ENCODE results near the gene ZSCAN2. TPM values are rescaled to one million over a fixed set of nuclear protein-coding genes. Genes with fewer than 3 reads are reported as not detected.

Gene ZSCAN2
- total RNA-seq, 1 donor from 2014 or later: 16.2 TPM

DNA sequence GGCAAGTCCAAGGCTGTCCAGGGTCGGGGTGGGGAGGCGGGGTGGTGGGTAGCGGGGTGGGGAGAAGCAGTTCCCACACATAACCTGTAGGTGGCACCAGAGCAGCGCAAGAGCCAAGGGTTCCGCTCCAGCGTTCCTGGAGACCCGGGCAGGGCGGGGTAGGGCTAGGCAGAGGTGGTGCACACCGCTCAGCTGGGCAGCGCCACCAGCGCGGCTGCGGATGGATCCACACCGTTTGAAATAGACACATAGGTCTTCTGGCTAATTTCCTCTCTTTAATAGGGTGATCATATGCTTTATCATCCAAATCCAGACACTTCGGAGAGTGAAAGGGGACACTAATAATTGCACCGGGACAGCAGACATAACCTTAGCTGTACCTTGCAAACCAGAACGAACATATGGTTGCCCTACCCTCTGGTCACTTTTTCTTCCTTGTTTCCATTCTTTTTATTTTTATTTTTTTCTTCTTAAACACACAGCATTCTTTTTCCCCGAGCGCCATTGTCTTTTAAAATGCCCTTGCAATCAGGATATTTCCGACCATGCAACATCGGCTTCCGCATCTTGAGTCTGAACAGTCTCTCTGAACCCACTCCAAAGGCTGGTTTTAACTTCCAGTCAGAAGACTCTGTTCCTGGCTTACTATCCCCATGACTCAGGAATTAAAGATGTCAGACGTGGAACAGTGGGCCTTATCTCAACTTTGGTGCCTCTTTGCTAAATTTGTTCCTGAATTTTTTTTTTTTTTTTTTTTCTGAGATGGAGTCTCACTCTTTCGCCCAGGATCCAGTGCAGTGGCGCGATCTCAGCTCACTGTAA is 12.5 kb upstream of the ZSCAN2 start:
- Histone ChIP-seq H3K27ac (ENCODE audit: low read depth, low read length) (no peak overlapping the region), H3K27me3 (ENCODE audit: insufficient read depth, low read length) (peaks cover 9% of the 10 kb centered on the region), H3K9ac (ENCODE audit: low read length) (peak overlapping the region; percentile 59), H3K4me1 (ENCODE audit: insufficient read depth, low read length) (peaks cover 4% of the 10 kb centered on the region), H2AFZ (ENCODE audit: low read depth, low read length) (peak overlapping the region; percentile 75), H3K36me3 (ENCODE audit: insufficient read depth, low read length) (no peaks in the 10 kb centered on the region), H3K4me3 (ENCODE audit: insufficient read depth, low read depth, low read length) (peak overlapping the region; percentile 45), H3K4me2 (ENCODE audit: low read length) (peak overlapping the region; percentile 83), H3K79me2 (ENCODE audit: insufficient read depth, low read length) (no peaks in the 10 kb centered on the region), H3K9me3 (ENCODE audit: insufficient read depth, low read depth, low read length) (no peaks in the 10 kb centered on the region), H4K20me1 (ENCODE audit: insufficient read depth, low read length) (no peaks in the 10 kb centered on the region)
- Mint-ChIP-seq H3K27me3 (ENCODE audit: low read depth, unreplicated experiment) (peaks cover 8% of the 10 kb centered on the region), H3K9me3 (ENCODE audit: unreplicated experiment) (no peaks in the 10 kb centered on the region), H3K27ac (ENCODE audit: unreplicated experiment) (no peak overlapping the region), H3K36me3 (ENCODE audit: low read depth, unreplicated experiment) (no peaks in the 10 kb centered on the region), H3K4me1 (ENCODE audit: low read depth, unreplicated experiment) (peaks cover 4% of the 10 kb centered on the region), H3K4me3 (ENCODE audit: unreplicated experiment) (peak overlapping the region; percentile 43)
- peak; percentile 53 for DNase-seq (ENCODE audit: low read depth)
- TF ChIP-seq CTCF (IDR thresholded peaks at IDR 0.05; ENCODE audit: insufficient read depth, low read depth, low read length) (peak; percentile 17), EZH2 (IDR thresholded peaks at IDR 0.05; ENCODE audit: insufficient read depth, low read length) (no peak)
- no peak for FAIRE-seq

GRCh38 chr15:84590406-84590805 is 10.4 kb upstream of the ZSCAN2 start:
- Mint-ChIP-seq H3K36me3 (ENCODE audit: low read depth, unreplicated experiment) (no peaks in the 10 kb centered on the region), H3K4me1 (ENCODE audit: low read depth, unreplicated experiment) (peaks cover 4% of the 10 kb centered on the region), H3K27ac (ENCODE audit: unreplicated experiment) (no peak overlapping the region), H3K27me3 (ENCODE audit: low read depth, unreplicated experiment) (peaks cover 8% of the 10 kb centered on the region), H3K4me3 (ENCODE audit: unreplicated experiment) (no peak overlapping the region), H3K9me3 (ENCODE audit: unreplicated experiment) (peaks cover 8% of the 10 kb centered on the region)
- no peaks in the 10 kb centered on the region for H4K20me1 ChIP-seq (ENCODE audit: insufficient read depth, low read length)
- H2AFZ ChIP-seq (ENCODE audit: low read depth, low read length): no peak overlapping the region
- FAIRE-seq: no peak
- H3K36me3 ChIP-seq (ENCODE audit: insufficient read depth, low read length): no peaks in the 10 kb centered on the region
- no peak overlapping the region for H3K4me2 ChIP-seq (ENCODE audit: low read length)
- peaks cover 4% of the 10 kb centered on the region for H3K4me1 ChIP-seq (ENCODE audit: insufficient read depth, low read length)
- H3K27ac ChIP-seq (ENCODE audit: low read depth, low read length): no peak overlapping the region
- peaks cover 15% of the 10 kb centered on the region for H3K27me3 ChIP-seq (ENCODE audit: insufficient read depth, low read length)
- no peaks in the 10 kb centered on the region for H3K79me2 ChIP-seq (ENCODE audit: insufficient read depth, low read length)
- no peaks in the 10 kb centered on the region for H3K9me3 ChIP-seq (ENCODE audit: insufficient read depth, low read depth, low read length)
- no peak overlapping the region for H3K9ac ChIP-seq (ENCODE audit: low read length)
- TF ChIP-seq CTCF (IDR thresholded peaks at IDR 0.05; ENCODE audit: insufficient read depth, low read depth, low read length) (no peak), EZH2 (IDR thresholded peaks at IDR 0.05; ENCODE audit: insufficient read depth, low read length) (no peak)
- H3K4me3 ChIP-seq (ENCODE audit: insufficient read depth, low read depth, low read length): no peak overlapping the region
- no peak for DNase-seq (ENCODE audit: low read depth)

- Histone ChIP-seq H3K4me2 (ENCODE audit: low read length) (no peak overlapping the region), H3K4me3 (ENCODE audit: insufficient read depth, low read depth, low read length) (no peak overlapping the region), H3K79me2 (ENCODE audit: insufficient read depth, low read length) (no peaks in the 10 kb centered on the region), H3K4me1 (ENCODE audit: insufficient read depth, low read length) (peaks cover 4% of the 10 kb centered on the region), H2AFZ (ENCODE audit: low read depth, low read length) (no peak overlapping the region), H3K36me3 (ENCODE audit: insufficient read depth, low read length) (no peaks in the 10 kb centered on the region), H3K27ac (ENCODE audit: low read depth, low read length) (no peak overlapping the region), H3K9me3 (ENCODE audit: insufficient read depth, low read depth, low read length) (no peaks in the 10 kb centered on the region), H3K9ac (ENCODE audit: low read length) (no peak overlapping the region), H3K27me3 (ENCODE audit: insufficient read depth, low read length) (peaks cover 15% of the 10 kb centered on the region), H4K20me1 (ENCODE audit: insufficient read depth, low read length) (no peaks in the 10 kb centered on the region)
- Mint-ChIP-seq H3K4me1 (ENCODE audit: low read depth, unreplicated experiment) (peaks cover 4% of the 10 kb centered on the region), H3K27ac (ENCODE audit: unreplicated experiment) (no peak overlapping the region), H3K36me3 (ENCODE audit: low read depth, unreplicated experiment) (no peaks in the 10 kb centered on the region), H3K9me3 (ENCODE audit: unreplicated experiment) (peaks cover 8% of the 10 kb centered on the region), H3K27me3 (ENCODE audit: low read depth, unreplicated experiment) (peaks cover 8% of the 10 kb centered on the region), H3K4me3 (ENCODE audit: unreplicated experiment) (no peak overlapping the region)
- DNase-seq (ENCODE audit: low read depth): no peak
- no peak for TF ChIP-seq EZH2 (IDR thresholded peaks at IDR 0.05; ENCODE audit: insufficient read depth, low read length)
- no peak for TF ChIP-seq CTCF (IDR thresholded peaks at IDR 0.05; ENCODE audit: insufficient read depth, low read depth, low read length)
- no peak for FAIRE-seq
Measured at GRCh38 chr15:84591815-84592214, 9.0 kb upstream of the ZSCAN2 start.

Measured in astrocyte (in vitro differentiated cells and primary cell).